AG20443 (cell line): ENCODE measurements around the gene RFX8.

Experiments
- DNase-seq: peaks from one replicate; pipeline ENCODE4 v3.0.0; 2012; ENCODE audit warnings: low spot score, mixed read lengths

The RFX8 gene

GRCh38 chr2:101410114-101410513, 64.8 kb downstream of the RFX8 start:
- DNase-seq: no peak

- DNase-seq: no peak
Observed at GRCh38 chr2:101409699-101410098, 65.2 kb downstream of the RFX8 start.

- no peak for DNase-seq
Observed at GRCh38 chr2:101408925-101409324, 66.0 kb downstream of the RFX8 start.

- DNase-seq: no peak
Observed at GRCh38 chr2:101405351-101405899, 69.5 kb downstream of the RFX8 start.

GRCh38 chr2:101403745-101404144, 71.2 kb downstream of the RFX8 start:
- DNase-seq: no peak

GRCh38 chr2:101402630-101403029, 72.3 kb downstream of the RFX8 start:
- no peak for DNase-seq

DNA sequence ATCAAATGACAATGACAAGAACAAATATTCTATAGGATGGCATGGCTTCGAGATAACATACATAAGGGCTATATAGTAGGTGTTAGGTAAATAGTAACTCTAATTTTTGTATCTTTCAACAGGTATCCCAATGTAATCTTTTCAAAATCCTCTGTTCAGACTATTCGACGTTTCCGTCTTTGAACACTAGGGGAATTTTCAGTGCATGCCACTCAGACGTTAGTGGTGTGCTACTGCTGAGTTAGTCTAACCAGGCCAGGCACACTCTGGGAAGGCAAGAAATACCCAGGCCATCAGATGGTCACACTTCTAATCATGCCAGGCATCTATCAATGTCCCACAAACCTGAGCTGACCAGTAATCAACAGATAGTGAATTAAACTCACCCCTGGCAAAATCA, 73.0 kb downstream of the RFX8 start:
- no peak for DNase-seq

DNA sequence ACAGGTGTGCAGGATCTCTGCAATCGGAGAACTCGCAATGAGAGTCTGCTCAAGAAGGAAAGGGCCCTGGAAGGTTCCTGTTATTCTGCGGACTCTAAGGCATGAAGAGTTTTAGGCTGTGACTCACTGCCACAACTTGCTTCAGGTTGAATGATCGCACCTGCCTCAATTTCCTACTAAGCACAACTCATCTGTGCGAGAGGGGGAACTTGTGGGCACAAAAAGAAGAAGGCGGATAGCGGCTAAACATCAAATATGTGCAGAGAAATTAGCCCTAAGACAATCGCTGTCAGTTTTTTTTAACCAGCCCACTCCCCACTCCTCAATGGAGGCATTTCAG, 73.6 kb downstream of the RFX8 start:
- no peak for DNase-seq

DNA sequence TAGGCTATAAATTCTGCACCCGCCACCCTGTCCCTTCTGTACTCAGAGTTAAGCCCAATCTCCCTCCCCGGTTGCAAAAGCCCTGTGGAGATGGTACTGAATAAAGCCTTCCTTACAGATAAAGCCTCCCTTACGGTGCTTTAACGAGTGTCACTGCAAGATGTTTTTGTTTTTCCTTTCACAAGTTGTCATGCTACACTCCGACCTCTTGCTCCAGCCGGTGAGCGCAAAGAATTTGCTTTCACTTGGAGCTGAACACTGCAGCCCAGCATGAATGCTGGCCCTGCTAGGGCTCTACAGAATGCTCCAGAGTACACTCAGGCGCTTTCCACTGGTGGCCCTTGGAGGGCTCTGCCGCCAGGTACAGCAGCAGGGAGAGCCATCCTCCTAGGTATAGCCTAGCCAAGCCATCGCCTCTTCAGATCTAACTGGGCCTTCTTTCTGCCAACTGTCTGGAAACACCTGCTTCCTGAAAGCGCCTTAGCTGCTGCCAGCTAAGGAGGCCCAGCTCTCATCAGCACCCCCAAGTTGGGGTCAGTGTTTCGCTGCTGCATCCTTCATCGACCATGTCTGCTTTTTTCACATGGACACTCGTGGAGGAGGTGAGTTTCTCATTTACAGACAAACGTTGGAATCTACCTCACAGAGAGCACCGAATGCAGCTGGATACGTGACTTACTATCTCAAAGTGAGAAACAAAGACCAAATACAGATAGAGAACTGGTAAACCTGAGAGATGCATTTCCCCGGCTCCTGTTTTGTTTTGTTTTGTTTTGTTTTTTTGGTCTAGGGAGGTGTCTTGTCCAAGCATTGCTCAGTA, 74.2 kb downstream of the RFX8 start:
- DNase-seq: no peak

GRCh38 chr2:101400048-101400447, 74.9 kb downstream of the RFX8 start:
- DNase-seq: no peak

DNA sequence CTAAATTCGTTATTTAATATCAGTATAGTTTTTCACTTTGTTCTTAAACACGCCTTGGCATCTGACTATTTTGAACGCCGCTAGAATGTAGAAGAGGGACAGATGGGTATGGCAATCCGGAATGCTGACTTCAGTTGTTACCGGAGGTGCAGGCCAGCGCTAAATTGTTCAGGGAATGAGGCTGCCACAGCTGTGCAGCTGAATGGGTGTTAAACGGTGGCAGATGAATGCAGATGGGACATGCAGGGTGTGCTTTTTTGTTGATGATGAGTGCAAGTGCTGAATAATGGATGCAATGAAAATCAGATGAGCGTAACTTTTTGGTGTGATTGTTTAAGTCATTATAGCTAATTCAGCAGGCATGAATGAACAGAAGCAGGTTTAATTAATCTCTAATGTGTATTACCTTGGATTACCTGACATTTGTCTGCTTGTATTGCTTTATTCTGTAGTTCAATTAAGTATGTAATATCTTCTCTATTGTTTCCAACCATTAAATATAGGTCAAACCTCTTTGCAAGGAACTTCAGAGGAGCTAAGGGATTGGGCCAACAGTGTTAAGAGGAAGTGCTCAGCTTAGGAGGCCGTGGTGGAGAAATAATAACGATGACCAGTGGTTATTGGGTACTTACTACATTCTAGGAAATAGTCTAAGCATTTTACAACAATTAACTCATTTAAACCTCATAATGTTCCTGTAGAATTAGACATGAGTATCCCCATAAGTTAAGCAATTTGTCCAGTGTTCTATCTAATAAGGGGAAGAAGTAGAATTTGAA, 75.7 kb downstream of the RFX8 start:
- no peak for DNase-seq

DNA sequence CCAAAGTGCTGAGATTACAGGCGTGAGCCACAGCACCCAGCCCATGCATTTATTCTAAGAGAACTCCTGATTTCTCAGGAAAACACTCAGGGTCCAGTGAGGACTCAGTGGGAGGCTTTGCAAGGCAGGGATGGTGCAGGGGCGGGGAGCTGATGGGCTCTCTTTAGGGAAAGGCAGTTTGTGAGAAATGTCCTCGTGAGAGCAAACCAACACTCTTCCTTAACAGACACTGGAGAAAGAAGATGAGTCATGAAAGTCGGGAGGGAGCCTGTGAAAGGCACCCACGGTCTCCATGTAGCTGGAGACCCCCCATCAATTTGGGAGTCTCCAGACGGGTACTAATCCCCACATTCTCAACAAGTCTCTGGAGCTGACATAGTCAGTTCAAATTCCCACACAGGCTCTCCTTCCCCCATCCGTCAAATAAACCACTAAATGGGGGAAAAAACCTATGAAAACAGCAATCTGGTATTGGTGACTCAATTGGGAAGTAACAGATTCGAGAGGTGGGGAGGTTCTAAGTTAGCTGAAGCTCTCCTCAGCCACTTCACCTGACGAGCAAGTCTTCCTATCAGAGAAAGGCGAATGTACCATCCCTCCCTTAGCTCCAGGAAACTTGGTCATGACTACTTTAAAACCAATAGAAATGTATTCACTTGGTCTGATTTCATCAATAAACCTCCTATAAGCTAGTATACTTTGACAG, 76.6 kb downstream of the RFX8 start:
- DNase-seq: no peak

GRCh38 chr2:101396316-101396717, 78.6 kb downstream of the RFX8 start:
- DNase-seq: peak; percentile 84

- DNase-seq: no peak
Observed at GRCh38 chr2:101395545-101396315, 79.2 kb downstream of the RFX8 start.

- DNase-seq: no peak
Observed at GRCh38 chr2:101388232-101388631, 86.7 kb downstream of the RFX8 start.

- DNase-seq: peak; percentile 90
Observed at GRCh38 chr2:101387151-101387834, 87.6 kb downstream of the RFX8 start, which contains the start of gene CREG2. TSS of gene CREG2 (minus strand) at chr2:101387503. CDS start at chr2:101387457, 46 bp downstream.

DNA sequence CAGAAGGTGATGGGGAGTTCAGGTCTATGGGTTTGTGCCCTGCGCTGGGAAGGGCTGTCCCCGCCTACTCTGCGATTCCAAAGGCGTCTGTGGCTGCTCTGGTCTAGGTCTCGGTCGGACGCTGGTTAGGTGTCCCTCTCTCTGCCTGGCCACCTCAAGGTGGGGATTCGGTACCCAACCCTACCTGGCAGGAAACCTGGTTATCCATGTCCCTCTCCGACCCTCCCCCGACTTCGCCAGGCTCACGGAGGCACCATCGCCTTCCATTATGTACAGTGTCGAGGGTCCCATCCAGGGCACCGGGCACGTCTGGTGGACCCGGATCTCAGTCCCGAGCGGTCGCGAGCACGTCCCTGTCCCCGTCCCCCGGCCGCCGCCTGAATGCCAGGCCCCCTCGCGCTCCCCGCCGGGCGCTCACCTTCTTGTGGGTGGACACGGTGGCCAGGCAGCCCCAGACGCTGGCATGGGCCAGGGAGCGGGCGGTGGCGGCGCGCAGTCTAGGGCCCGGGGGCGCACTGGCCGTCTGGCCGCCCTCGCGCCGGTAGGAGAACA, 88.2 kb downstream of the RFX8 start:
- no peak for DNase-seq

DNA sequence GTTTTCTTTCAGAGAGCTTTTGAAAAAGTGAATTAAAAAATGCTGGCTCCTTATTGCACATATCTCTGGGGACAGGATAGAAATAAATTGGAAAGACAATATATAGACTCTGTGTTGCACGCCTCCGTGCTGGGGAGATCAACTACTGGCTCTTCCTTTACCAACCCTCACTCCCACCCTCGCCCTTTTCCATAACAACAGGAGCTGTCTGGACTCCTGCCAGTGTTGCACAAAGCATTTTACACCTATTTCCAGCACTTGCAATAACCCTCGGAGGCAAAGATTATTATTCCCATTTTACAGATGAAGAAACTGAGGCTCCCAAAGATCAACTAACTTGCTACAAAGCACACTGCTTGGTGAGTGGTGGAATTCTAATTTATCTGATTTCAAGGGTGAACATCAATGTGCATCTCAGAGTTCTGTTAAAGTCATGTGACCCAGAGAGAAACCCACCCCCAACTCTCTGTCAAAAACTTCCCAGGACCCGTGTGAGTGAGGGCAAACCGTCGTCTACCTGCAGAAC, 91.8 kb downstream of the RFX8 start:
- no peak for DNase-seq

DNA sequence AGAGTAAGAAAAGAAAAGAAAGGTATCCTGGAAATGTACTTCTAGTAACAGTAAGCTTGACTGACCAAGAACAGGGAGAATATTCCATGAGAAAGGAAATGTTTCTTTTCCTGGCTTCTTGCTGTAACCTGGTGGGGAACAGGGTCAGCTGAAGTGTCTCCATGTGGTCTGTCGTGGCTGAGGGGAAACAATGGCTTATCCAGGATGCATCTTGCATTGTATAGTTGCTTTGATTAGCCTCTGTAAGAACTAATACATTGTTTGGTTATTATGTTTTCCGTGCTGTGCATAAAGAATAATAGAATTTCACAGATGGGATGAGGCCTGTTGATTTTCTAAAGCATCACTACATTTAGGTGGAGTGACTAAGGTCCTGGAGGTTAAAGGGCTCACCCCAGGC, 92.5 kb downstream of the RFX8 start:
- DNase-seq: no peak

DNA sequence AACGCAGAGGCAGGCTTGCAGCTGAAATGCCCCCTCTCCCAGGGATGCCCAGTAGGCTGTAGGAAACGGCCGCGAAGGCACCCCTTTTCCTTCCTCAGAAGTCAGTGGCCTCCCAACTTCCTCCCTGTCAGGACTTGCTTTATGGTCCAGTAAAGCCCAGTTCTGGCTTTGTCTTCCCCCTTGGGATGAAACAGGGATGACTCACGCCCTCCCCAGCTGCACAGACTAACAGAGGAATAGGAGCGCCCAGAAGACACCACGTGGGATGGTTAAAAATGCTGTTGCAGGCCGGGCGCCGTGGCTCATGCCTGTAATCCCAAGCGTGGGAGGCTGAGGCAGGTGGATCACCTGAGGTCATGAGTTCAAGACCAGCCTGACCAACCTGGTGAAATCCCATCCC, 94.5 kb downstream of the RFX8 start:
- DNase-seq: peak; percentile 68

DNA sequence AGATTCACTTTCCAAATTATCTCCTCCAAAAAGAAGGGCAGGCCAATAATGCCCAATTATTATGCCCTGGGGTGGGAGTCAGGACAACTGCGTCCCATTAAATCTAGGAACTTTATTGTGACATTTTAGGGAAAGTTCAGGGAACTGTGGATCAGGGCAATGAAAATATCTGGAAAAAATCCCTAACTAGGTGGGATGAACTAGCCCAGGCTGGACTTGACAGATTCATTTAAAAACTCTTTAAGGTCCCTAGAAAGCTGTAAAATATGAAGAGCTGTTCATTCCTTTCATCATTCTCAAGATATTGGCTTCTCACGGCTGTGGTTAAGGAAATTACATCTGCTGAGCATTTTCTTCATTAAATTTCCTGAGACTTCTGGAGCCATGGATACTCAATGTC, 95.8 kb downstream of the RFX8 start:
- DNase-seq: no peak
